Smooth muscle cell (in vitro differentiated cells): Measurements from ENCODE around the gene TOE1. TPM values are rescaled to one million over a fixed set of nuclear protein-coding genes. Genes with fewer than 3 reads are reported as not detected.

Source experiments
- DNase-seq: peaks from one replicate; lab custom pipeline; 2025; ENCODE audit not compliant: unreplicated experiment; lab: John Stamatoyannopoulos, UW
- H2AFZ ChIP-seq: fragments of 200-600 bp; sonication (generic); 2 replicates; pipeline ENCODE4 v1.6.0; 2016; ENCODE audit warnings: antibody characterized with exemption, low read depth, mild to moderate bottlenecking
- H3F3A ChIP-seq: fragments of 200-600 bp; sonication (generic); 2 replicates; pipeline ENCODE4 v1.6.0; 2017; ENCODE audit warnings: antibody characterized with exemption, low read depth
- H3K27ac ChIP-seq: fragments of 200-600 bp; sonication (generic); 2 replicates; pipeline ENCODE4 v1.5.1; 2016; ENCODE audit warnings: low read depth, mild to moderate bottlenecking
- H3K27me3 ChIP-seq: fragments of 200-600 bp; sonication (generic); 2 replicates; pipeline ENCODE4 v1.6.1; 2016; ENCODE audit warnings: low read depth, mild to moderate bottlenecking
- H3K36me3 ChIP-seq: fragments of 200-600 bp; sonication (generic); 2 replicates; pipeline ENCODE4 v1.5.1; 2016; ENCODE audit warnings: low read depth
- H3K4me1 ChIP-seq: fragments of 200-600 bp; sonication (generic); 2 replicates; pipeline ENCODE4 v1.5.1; 2016; ENCODE audit warnings: low read depth
- H3K4me2 ChIP-seq: fragments of 200-600 bp; sonication (generic); 2 replicates; pipeline ENCODE4 v1.6.0; 2016; ENCODE audit warnings: mild to moderate bottlenecking
- H3K4me3 ChIP-seq: fragments of 200-600 bp; sonication (generic); 2 replicates; pipeline ENCODE4 v1.5.1; 2016; ENCODE audit warnings: mild to moderate bottlenecking
- H3K79me2 ChIP-seq: fragments of 200-600 bp; sonication (generic); 2 replicates; pipeline ENCODE4 v1.6.0; 2016; ENCODE audit warnings: low read depth, mild to moderate bottlenecking
- H3K9ac ChIP-seq: fragments of 200-600 bp; sonication (generic); 2 replicates; pipeline ENCODE4 v1.6.0; 2016; ENCODE audit warnings: low read depth
- H3K9me3 ChIP-seq: fragments of 200-600 bp; sonication (generic); replicated peaks from 2 replicates; pipeline ENCODE4 v1.5.1; 2016; ENCODE audit warnings: low read depth
- H4K20me1 ChIP-seq: fragments of 200-600 bp; sonication (generic); 2 replicates; pipeline ENCODE4 v1.6.0; 2016; ENCODE audit warnings: low read depth
- CTCF ChIP-seq: fragments of 200-600 bp; sonication (generic); IDR thresholded peaks from 2 replicates; pipeline ENCODE4 v1.5.1; 2017; ENCODE audit warnings: borderline replicate concordance, mild to moderate bottlenecking, antibody characterized with exemption; ENCODE audit not compliant: insufficient read depth, poor library complexity, severe bottlenecking
- WGBS: methylation state at CpG from one replicate; pipeline ENCODE4 v1.1.7; 2016; ENCODE audit warnings: low lambda C conversion rate; 5-methylcytosine and 5-hydroxymethylcytosine counted together
- polyA plus RNA-seq: library from polyadenylated mRNA; unstranded; fragments of >200 nt; fragmentation: Nextera tagmentation; extraction: Ambion mirVana; gene quantifications from 2 replicates; pipeline ENCODE4 v1.2.1, GENCODE V29; 2016
- total RNA-seq: library from RNA; depleted of rRNA; stranded (reverse); fragments of >200 nt; gene quantifications from 2 replicates; pipeline ENCODE4 v1.2.3, GENCODE V29; 2014

Gene TOE1
- total and polyA plus RNA-seq, 2 experiments from 2014 or later = 2.8 to 3.3 TPM

GRCh38 chr1:45337630-45338325 lies 2.2 kb upstream of the TOE1 start:
- Histone ChIP-seq H4K20me1 (no peaks in the 10 kb centered on the region), H3K4me3 (no peak overlapping the region), H3K36me3 (no peaks in the 10 kb centered on the region), H3K4me1 (peaks cover 19% of the 10 kb centered on the region), H3K9ac (no peak overlapping the region), H3K79me2 (peaks cover 6% of the 10 kb centered on the region), H3K27ac (no peak overlapping the region), H3K27me3 (no peaks in the 10 kb centered on the region), H3K9me3 (no peaks in the 10 kb centered on the region), H3F3A (no peaks in the 10 kb centered on the region), H3K4me2 (no peak overlapping the region), H2AFZ (no peak overlapping the region)
- no peak for TF ChIP-seq CTCF
- no peak for DNase-seq
- WGBS = 88% methylated on average over 3 of the region's 3 CpGs

GRCh38 chr1:45340816-45341466 lies 971 bp downstream of the TOE1 start:
- Histone ChIP-seq H3K27ac (peak overlapping the region; percentile 78), H3K4me1 (peaks cover 13% of the 10 kb centered on the region), H3K9me3 (no peaks in the 10 kb centered on the region), H3K4me3 (peak overlapping the region; percentile 72), H3K9ac (peak overlapping the region; percentile 57), H3F3A (no peaks in the 10 kb centered on the region), H2AFZ (peak overlapping the region; percentile 80), H3K79me2 (peaks cover 6% of the 10 kb centered on the region), H3K27me3 (no peaks in the 10 kb centered on the region), H4K20me1 (no peaks in the 10 kb centered on the region), H3K36me3 (no peaks in the 10 kb centered on the region), H3K4me2 (peak overlapping the region; percentile 89)
- no peak for TF ChIP-seq CTCF
- 52% methylated on average over 6 of the region's 6 CpGs for WGBS
- no peak for DNase-seq

- Histone ChIP-seq H3K4me1 (peaks cover 10% of the 10 kb centered on the region), H3K9ac (no peak overlapping the region), H4K20me1 (no peaks in the 10 kb centered on the region), H3K27ac (no peak overlapping the region), H3K9me3 (no peaks in the 10 kb centered on the region), H3K4me3 (no peak overlapping the region), H3K36me3 (no peaks in the 10 kb centered on the region), H3K79me2 (peaks cover 6% of the 10 kb centered on the region), H3K27me3 (no peaks in the 10 kb centered on the region), H2AFZ (no peak overlapping the region), H3K4me2 (no peak overlapping the region), H3F3A (no peaks in the 10 kb centered on the region)
- TF ChIP-seq CTCF = no peak
- 98% methylated on average over 2 of the region's 2 CpGs for WGBS
- no peak for DNase-seq
Measured at GRCh38 chr1:45344499-45344898, 4.5 kb downstream of the TOE1 start.
